ELF-1 (cell line): Measurements from ENCODE around the gene OTOGL.
"Not testable (repeated sequence)": the region's sequence is repeated elsewhere in the genome, so short reads cannot be mapped to it uniquely, and the experiment has no call there.

Source experiments
- DNase-seq: peaks from one replicate; pipeline ENCODE4 v3.0.0-alpha.2; 2016; ENCODE audit warnings: low read depth, low spot score

OTOGL gene

GRCh38 chr12:80186727-80187217 is 87.4 kb downstream of the OTOGL start:
- peak; percentile 62 for DNase-seq

DNA sequence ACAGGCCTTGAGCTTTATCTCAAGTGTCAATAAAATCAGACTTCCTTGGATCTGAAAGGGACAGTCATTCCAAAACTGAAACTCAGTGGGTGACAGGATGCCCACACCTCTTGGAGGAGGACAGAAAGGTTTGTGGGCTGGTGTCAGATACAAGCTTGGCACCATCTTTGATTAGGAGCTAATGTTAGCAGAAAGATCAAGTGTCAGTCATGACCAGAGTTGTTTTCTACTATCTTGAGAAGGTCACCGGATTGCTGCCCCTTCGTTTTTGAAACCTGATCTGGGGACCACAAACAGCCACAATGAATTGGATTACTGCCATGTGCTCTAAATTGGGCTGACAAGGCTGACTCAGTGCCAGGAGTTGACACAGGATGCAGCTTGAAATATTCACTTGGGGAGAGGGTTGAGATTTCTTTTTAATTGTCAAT is 88.3 kb downstream of the OTOGL start:
- DNase-seq, result no peak

DNA sequence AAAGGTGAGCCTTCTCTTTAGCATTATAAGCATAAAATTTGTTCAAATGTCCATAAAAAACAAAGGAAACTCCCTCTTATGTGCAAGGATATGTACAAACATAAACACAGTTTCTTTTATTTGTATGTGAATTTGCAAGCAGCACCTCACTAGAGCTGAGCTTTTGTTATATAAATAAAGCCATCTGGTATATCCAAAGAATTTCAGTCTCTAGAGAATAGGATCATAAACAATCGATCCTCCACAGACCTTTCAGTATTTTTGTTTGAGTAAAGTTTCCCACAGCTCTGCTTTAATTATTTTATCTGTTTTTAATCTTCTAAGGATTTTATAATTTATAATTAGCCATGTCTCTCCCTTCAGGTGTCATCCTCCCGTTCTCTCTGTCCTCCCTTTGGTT is 89.2 kb downstream of the OTOGL start:
- no peak for DNase-seq

- no peak for DNase-seq
Observed at GRCh38 chr12:80189241-80189640, 89.9 kb downstream of the OTOGL start.

- DNase-seq, result no peak
Observed at GRCh38 chr12:80190001-80190400, 90.7 kb downstream of the OTOGL start.

- no peak for DNase-seq
Observed at GRCh38 chr12:80192087-80192486, 92.8 kb downstream of the OTOGL start.

DNA sequence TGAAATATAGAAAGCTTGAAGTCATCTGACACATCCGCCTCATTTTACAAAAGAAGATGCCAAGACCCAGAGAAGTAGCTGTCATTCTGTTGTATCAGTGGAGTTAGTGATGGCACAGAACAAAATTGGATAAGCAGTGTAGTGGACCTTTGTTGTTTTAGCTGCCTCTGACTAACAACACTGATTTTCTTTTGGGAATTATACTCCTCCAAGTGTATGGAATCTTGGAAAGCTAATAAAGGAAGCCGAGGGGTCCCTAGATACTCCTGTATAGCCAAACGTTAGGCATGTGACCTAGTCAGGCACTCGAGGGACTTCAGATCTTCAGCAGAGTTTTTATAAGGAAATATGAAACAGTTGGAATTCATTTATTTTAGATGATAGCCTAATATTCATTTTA is 94.5 kb downstream of the OTOGL start:
- no peak for DNase-seq

- no peak for DNase-seq
Observed at GRCh38 chr12:80195074-80195726, 95.9 kb downstream of the OTOGL start.

DNA sequence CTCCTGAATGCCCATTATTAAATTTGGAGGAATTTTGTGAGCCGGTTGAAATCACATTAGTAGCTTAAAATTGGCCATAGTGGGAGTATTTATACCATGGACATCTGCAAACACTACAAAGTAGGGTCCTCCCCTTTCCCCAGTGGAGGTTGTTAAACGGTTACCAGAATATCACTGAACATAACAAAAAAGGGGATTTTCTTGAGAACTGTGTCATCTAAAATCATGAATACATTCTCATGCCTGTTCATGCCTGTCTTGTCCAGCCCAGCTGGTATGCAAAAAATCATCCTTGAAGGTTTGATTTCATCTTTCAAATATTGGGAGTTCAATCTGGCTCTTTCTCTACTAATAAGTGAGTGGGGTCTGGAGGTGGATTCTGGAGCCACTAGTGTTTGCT is 96.4 kb downstream of the OTOGL start:
- DNase-seq, result no peak

DNA sequence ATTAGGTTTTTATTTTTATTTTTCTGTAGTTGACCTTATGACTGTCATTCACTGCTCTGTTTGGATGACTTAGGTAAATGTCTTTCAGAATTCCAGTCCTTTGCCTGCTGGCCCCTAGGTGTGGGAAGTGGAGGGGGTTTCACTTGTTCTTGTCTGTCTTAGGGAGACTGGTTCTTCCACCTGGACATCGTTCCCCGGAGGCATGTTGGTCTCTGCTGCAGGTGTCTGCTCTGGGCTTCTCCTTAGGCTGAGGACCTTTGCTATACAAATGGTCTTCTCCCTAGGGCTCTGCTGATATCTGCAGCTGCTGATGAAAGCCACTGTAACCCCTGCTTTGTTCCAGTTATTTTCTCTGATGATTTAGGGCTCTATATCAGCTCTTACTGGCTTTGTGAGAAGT is 97.1 kb downstream of the OTOGL start:
- peak; percentile 66 for DNase-seq

- no peak for DNase-seq
Observed at GRCh38 chr12:80198782-80199337, 99.5 kb downstream of the OTOGL start.

- DNase-seq, result no peak
Observed at GRCh38 chr12:80199931-80200330, 100.6 kb downstream of the OTOGL start.

DNA sequence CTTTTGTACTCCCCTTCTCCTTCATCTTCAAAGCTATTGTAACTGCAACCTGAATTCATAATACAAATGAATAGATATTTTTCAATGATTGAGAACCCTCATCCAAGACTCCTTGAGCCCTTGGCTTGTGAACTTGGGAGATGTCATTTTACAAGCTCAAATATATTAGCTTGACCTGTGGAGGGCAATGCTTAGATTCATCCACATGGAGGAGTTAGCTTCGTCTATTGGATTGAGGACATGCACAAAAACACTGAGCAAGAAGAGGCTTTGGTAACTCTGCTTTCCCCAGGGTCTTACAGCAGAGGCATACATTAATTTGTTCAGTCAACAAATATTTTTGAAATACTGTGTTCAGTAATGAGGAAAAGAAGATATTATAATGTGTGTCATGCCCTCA is 101.1 kb downstream of the OTOGL start:
- no peak for DNase-seq

DNA sequence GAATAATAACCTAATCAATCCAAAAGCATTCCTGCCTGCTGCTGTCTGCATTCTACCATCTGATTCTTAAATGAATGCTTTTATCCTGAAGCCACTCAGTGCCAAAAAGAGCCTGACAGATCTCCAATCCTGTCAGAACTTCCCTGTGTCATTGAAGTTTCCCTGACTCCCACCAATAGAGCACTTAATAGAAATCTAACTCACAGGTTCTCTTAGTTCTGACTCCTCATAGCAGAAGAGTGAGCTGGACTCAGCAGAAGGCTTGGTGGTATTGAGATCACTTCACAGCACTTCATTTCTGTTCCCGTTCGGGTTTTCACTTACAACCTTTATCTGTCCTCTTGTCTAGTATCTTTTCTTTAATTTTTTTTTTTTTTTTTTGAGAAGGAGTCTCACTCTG is 102.6 kb downstream of the OTOGL start:
- no peak for DNase-seq

DNA sequence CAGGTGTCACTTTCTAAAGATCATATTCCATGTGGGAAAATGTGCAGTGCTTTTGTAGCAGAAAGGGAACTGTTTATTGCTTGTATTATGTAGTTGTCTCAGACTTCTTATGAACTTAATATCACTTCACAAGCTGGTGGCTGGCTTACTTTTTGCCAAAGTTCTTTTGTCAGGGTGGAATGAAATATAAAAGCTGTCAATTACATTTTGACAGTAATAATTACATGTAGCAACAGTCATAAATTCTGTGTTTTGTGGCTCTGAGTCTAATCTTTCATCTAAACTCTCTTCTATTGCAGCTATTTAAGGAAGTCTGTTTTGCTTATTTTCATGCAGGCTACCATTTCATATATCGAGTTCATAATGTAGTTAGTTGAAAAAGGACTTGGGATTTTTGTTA is 106.6 kb downstream of the OTOGL start:
- DNase-seq, result no peak

DNA sequence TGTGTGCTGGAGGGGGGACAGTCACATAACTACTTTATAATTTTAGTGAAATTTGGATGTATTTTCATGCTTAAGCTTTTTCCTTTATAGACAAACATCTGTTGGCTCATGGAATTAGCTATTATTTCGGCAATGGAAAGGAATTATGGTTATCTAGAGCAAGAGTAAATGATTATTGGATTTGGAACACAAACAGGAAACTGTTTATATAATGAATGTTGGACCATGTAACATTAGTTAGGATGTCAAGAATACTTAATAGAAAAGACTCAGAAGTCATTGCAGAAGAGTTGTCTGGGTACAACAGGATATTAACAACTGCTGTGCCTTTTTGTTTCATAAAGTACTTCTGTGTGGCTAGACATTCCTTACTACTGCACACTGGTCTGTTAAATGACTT is 108.7 kb downstream of the OTOGL start:
- no peak for DNase-seq

- DNase-seq, result no peak
Observed at GRCh38 chr12:80211671-80212070, 112.3 kb downstream of the OTOGL start.

DNA sequence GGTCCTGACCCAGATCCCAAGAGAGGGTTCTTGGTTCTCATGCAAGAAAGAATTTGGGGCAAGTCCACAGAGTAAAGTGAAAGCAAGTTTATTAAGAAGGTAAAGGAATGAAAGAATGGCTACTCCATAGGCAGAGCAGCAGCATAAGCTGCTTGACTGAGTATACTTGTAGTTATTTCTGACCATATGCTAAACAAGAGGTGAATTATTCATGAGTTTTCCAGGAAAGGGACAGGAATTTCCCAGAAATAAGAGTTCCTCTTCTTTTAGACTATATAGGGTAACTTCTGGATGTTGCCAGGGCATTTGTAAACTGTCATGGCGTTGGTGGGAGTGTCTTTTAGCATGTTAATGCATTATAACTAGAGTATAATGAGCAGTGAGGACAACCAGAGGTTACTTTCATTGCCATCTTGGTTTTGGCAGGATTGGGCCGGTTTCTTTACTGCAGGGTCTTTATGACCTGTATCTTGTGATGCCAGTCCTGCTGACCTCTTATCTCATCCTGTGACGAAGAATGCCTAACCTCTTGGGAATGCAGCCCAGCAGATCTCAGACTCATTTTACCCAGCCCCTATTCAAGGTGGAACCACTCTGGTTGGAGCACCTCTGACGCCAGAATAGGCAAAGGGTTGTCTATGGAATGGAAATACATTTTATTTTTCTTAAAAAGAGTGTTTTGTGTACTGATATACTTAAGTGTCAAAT is 113.8 kb downstream of the OTOGL start:
- DNase-seq, result peak; percentile 69

- peak; percentile 37 for DNase-seq
Observed at GRCh38 chr12:80213871-80214270, 114.5 kb downstream of the OTOGL start.

DNA sequence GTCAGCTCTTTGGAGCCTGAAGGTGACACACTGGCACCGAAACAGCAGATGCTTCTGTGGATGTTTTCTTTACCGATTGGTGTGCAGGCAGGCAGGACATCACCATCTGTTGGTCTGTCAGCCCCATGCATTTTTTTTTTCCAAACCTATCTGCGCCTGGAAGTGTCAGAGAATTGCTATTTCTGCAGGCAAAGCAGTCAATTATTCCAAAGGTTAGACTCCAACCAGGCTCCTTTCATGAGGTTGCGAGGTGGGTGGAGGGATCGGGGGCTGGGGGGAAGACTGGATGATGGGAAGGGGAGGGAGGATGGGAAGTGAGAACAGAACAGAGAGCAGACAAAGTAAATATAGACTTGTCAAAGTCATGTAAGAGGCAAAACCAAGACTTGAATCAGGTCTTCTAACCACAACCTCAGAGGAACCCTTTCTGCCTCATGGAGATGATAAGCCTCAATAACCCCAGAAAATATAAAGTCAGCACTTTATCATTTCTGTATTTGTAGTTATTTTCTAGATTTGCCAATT is 117.7 kb downstream of the OTOGL start:
- no peak for DNase-seq

DNA sequence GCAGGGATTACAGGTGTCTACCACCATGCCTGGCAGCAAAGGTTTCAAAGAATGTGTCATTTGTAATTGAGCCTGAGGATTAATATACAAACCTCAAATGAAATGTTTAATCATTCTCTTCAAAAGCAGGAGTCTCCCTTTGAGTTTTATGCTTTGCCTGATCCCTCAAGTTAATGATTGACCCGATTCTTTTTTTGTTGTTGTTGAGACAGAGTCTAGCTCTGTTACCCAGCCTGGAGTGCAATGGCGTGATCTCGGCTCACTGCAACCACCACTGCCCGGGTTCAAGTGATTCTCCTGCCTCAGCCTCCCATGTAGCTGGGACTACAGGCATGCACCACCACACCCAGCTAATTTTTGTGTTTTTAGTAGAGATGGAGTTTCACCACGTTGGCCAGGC is 119.6 kb downstream of the OTOGL start:
- not testable (repeated sequence) for DNase-seq

GRCh38 chr12:80219345-80219744 is 120.0 kb downstream of the OTOGL start:
- no peak for DNase-seq

DNA sequence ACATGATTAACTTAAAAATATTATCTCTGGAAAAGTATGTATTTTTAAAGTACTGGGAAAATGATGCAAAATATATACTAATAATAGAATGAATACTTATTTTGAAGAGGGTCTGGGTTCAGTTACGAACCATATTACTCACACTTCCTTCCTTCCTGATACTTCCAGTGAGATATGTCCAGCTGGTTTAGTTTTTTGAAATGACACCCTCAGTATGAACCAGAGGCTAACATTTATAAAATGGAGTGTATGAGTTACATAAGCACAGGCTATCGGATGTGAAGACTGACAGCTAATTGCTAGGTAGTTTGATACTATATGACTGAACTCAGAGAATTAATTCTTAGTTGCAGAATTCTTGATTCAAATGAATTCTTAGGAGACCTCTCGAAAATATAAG is 122.9 kb downstream of the OTOGL start:
- DNase-seq, result no peak
